Left renal cortex interstitium (tissue), 4 donors: ENCODE results near the gene FAM53B. TPM values are rescaled to one million over a fixed set of nuclear protein-coding genes. Genes with fewer than 3 reads are reported as not detected.

Experiments
- DNase-seq, 4 donors: peaks; one replicate each; pipeline ENCODE4 v3.0.0-alpha.2; 2013; ENCODE audit warnings: low read depth in 4 of 4, low spot score in 2 of 4, missing footprints in 1 of 4
- polyA plus RNA-seq, 4 donors: library from polyadenylated mRNA; unstranded; fragments of 120-200 nt; gene quantifications; one replicate each; pipeline ENCODE4 v1.2.1, GENCODE V29; 2013; ENCODE audit not compliant: insufficient read length in 4 of 4

Gene FAM53B
- polyA plus RNA-seq, 4 donors: 23.1 to 33.4 (median 28.0) TPM

DNA sequence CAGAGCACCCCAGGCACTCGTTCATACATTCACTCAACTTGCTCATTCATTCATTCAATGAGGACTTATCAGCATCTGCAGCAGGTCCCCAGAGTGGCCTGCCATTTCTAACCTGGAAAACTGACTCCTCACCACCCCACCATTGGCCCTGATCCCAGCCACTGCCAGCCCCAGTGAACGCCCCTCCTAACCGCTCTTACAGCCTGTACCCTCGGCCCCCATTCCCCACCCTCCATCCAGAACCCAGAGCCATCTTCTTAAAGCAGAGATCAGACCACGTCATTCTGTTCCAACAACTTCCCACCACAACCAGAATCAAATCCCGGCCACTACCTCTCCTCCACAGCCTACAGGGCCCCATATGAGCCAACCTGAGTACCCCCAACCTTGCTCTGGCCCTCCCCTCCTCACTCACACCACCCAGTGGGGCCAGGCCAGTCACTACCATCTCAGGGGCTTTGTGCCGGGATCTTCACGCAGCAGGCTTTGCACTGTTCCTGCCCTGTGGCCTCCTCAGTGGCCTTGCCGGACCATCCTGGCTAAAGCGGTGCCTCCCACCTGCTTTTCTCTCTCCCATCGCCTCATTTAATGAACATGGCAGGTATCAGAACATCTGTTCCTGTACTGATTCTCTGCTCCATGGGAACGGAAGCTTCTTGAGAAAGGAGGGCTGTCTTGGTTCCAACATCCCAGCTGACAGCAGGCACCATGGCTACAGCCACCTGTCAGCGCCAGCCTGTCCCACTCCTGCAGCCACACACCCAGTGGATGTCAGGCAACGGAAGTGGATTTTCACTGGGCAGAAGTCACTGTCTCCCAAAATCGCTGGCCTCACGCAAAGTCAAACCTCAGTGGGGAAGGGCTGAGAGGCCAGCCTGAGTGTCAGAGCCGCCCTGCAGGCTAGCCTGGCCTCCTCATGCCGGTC lies 45.4 kb downstream of the FAM53B start:
- DNase-seq: no peak

DNA sequence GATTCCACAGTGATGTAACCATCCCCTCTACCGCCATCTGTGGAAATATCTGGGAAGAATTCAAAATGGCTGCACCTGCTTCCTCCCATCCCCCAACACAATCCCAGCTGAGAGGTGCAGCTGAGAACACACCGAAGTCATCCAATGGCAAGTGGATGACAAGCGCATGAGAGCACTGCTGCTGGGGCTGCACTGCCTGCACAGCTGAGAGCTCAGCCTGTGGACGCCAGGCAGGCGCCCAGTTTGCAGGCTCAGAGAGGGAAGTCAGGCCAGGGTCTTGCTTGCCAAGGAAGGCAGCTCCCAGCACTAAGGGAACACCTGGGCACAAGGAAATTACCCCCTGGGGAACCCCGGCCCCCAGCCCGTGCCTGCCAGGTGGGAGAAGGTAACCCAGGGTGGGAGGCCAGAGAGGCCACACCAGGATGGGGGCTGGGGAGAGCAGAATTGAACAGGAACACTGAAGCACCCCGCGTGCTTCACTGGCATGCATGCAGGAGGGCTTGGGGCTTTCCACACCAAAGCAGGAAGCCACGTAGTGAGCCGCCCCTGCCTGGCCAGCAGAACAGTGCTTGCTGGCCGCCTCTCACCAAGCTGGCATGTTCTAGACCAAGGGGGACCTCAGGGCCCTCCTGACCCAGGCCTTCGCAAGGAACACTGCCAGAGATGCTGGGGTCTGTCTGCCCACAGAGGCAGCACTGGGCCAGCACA lies 46.2 kb downstream of the FAM53B start:
- DNase-seq: no peak

DNA sequence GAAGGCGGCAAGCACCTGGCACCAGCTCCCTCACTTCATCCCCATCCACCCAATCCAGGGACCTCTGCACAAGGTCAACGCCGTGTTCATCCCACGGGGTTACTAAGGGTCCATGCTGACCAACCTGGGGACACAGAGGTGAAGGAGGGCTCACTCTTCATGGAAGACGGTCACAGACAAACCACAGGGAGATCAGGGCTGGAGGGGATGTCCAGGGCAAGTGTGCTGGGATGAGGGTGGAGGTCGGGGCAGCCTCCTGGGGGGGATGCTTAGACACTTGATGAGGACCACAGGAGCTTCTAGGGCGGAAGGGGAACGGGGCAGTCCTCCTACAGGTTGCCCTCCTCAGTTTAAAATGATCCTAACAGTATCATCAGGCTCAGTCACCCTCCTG lies 46.7 kb downstream of the FAM53B start:
- no peak for DNase-seq

DNA sequence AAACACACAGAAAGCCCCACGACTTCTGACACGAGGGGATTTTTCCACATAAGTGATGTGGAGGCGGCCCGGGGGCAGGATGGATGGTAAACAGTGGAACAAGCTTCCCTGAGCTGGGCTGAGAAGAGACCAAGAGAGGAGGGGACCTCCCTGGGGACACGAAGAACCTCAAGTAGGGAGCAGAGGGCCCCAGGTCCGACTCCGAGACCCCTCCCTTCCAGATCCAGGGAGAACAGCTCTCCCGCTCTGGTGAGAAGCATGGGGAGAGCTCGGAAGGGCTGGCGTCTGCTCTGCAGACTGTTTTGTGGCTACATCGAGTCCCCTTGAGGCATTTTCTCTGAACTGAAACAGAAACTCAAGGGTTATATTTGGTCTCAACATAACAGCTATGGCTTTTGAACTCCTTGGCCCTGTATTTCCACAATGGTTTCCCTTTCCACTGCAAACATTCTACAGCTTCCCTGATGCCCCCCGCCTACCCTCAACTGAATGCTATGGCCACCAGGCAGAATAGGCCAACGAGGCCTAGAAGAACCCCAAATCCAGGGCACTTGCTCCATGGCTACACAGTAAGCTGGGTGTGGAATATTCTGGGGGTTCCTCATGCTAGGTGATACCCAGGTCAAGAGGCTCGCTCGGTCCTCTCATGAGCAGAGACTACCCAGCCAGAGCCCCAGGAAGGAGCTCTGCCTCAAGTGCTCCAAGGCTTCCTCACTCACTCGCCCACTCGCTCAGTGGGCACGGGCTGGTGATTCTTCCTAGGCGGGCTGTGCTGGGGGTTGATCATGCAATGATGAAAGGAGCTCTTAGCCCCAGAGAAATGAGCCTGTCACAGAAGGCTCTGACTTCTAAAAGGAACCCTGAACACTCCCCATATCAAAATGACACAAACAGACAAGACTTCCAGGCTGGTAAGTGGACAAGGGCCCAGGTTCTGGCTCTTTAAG lies 47.5 kb downstream of the FAM53B start:
- no peak for DNase-seq

DNA sequence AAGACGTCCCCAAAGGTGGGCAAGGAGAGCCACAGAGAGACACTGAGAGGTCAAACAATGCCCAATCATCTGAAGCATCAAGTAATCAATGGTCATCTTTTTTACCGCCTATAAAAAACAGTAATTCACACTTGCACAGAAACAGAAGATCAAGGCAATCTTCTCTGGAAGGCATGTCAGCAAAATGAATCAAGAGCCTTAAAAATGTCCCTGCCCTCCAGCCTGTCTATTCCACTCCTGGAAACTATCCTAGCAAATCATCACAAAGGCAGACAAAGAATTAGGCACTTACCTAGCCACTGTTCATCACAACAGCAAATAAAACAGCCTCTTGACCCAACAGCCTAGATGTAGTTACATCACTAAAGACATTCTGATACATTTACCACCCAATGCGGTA lies 48.9 kb downstream of the FAM53B start:
- DNase-seq: no peak

DNA sequence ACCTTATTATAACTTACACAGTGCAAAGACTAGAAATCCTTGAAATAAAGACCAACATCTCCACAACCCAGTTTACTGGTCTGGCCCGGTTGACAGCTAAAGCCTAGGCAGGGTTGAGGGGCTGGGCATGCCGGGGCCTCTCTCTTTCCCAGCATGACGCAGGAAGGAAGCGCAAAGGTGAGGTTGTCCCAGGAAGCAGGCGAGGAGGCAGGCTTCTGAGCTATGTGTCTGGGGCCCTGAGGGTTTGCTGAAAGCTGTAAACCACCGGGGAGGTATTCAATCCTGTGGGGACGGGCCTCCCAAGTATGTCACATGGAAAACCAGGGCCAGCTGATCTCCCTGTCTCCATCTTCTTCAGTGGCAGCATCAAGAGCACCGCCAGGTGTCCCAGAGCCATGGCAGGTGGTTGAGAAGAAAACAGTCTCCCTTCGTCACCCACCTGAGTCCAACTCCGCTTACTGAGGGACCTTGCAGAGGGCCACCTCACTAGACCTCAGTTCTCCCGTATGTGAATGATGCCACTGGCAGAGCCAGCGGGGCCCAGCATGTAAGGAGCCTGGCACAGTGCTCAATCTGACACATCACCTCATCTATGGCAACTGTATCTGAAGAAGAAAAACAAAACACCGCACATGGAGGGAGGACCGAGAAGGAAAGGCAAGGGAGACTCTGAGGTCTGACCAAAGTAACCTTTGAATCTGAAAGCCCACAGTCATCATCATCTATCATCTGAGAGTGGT lies 49.5 kb downstream of the FAM53B start:
- DNase-seq: no peak

DNA sequence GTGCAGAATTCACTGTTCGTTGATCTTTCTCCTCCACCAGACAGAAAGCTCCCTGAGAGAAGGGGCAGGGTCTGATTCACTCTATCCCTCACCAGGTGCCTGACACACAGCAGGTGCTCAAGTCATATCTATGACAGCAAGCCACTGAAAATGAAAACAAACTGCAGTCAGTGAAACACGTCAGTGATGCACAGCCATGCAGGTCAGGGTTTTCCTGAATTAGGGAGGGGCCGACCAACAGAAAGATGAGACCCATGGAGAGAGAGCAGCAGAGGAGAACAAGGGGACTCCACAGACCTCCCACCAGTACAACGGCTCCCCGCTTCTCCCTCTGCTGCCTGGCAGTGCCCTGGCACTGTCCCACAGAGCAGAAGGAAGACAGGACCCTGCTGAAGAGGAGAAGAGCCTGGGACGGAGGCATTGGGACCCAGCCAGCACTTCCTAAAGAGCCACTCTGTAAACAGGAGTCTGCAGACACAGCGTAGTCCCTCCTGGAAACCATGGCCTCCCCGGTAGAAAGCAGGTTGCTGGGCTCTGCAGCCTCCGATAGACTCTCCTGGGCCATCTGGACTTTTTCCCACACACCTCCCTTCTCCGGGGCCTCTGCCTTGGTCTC lies 50.3 kb downstream of the FAM53B start:
- DNase-seq: no peak

DNA sequence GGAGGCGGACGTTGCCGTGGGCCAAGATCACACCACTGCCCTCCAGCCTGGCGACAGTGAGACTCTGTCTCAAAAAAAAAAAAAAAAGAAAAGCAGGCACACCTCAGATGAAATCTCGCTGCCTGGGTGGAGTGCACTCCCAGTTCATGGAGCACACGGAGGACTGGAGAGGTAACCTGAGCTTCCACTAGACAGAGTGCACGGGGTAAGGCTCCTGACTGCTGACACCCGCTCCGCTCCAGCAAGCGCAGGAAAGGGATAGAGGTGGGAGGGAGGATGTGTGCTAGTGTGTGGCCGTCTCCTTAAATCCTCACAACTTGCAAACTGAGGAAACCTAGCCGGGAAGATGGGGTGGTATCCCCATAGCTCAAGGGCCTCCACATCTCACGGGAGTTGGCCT lies 50.8 kb downstream of the FAM53B start:
- no peak for DNase-seq

DNA sequence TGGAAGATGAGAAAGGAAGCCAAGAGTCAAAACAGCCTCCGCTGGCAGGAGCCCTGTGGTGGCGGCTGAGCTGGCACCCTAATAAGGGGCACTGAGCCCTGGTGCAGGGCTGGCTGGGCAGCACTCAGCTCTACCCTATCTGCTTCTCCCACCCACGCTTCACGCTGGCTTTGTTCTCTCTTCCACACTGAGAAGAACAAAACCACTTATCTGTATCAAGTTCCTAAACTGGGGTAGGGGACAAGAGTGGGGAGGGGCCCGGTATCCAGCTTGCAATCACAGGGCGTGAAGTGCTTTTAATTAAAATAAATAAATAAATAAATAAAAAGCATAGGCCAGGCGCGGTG lies 52.1 kb downstream of the FAM53B start:
- no peak for DNase-seq

DNA sequence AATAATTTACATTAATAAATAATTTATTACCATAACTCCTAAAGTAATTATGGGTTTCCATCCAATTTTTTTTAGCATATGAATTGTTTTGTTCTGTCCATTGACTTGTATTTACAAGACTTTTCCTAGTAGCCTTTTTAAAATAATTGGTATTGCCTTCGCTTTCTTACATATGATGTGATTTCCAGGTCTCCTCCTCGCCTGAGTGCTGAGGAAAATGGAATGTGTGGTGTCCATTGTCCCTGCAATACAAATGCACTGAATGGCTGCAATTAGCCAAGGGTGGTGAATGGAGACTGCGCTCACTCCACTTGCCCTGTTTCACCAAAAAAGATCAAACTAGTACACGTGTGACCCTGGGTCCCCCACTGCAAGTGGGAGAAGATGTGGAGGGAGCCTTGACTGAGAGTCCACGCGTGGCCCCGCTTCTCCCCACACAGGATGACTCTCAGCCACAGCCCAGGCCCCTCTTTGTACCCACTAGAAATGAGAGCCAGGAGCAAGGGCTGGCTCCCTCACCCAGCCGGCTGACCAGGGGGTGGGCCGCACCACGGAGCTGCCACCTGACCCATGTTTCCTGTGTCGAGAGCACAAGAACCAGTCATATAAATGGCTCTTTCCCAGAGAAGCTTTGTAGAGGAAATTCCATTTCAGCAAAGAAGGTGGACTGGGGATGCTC lies 52.6 kb downstream of the FAM53B start:
- no peak for DNase-seq

DNA sequence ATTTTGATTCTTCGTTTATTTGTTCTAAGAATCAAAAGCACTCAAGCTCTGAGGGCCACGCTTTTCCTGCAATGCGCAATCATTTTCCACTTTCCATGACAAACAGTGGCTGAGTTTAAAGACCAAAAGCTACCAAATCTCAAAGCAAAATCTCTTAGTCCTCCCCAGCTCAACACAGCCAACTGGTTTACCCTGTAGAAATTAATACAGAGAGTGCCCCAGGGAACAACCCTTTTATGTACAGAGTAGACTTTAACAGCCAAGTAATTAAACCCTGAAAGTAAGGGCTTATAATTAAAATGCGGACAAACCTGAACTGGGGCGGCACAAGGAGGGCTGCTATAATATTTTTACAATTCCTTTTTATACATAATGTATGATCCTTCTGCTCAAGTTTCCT lies 53.2 kb downstream of the FAM53B start:
- DNase-seq: no peak

DNA sequence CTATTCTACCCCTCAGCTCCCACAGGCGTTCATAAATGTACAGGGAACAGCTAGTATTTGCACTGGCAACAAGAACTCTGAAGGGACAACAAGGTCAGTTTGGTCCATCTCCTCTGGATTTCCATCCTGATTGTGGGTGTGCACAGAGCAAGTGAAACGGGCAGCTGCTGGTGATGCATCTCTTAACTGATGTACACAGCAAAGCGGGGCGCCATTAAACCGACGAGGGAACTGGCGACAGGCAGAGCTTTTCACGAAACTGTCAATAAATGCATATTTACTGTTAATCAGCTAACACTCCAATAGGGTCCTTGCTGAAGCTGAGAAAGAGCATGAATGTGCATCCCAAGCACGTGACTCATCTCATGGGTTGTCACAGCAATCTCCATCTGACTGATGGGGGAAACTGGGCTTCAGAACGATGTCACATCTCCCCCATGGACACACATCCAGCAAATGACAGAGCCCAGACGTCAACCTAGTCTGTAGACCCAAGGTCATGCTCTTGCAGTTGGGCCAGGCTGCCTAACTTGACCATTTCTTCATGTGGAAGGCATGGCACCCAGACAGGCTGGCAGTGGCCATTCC lies 54.2 kb downstream of the FAM53B start:
- DNase-seq: no peak

DNA sequence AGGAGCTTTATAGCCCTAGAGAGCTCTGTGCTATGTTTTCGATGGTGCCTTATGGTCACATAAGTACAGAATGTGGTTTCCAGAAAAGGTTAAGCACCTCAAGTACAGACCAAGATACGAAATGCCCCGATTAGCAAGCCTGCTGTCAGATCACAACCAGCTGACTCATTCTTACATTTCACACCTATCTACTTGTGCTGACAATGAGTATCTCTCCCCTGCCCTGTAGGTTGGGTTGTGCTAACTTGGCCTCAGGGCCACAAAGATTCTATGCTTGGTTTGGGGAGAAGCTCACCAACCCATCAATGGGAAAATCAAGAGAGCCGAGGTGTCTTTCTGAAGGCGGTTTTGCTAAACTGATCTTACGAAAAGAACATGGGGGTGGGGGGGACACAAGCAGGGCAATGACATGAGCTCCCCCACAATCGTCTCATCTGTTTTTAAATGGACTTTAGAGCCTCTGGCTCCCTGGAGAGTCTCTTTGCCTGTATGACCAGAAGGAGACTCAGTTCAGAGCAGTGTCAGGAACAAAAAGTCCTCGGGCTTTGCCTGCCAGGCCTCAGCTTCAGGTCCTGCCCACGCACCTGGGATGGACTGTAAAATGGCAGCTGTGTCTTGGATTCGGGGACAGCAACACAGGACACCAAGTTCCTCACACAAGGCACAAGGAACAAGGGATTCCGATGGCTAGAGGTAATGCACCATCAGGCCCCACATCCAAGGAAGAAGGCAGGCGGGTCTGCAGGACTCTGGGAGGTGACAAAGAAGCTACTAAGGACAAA lies 55.1 kb downstream of the FAM53B start:
- DNase-seq: no peak

DNA sequence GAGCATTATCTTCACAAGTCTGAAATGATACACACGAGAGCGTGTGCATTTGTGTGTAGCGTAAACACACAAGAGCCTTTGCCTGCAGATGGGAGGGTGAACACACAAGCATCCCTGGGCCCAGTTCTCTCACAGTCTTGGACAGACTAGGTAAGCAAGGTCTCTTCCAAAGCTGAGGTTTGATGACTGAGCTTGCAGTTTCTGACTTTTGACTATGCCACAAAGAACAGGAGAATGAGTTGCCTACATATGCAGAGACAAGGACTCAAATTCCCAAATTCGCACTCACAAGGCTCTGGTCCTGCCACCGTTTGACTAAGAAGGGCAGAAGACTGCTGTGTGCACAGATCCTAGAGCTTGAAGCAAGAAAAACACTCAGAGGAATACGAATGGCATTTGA lies 55.8 kb downstream of the FAM53B start:
- no peak for DNase-seq

DNA sequence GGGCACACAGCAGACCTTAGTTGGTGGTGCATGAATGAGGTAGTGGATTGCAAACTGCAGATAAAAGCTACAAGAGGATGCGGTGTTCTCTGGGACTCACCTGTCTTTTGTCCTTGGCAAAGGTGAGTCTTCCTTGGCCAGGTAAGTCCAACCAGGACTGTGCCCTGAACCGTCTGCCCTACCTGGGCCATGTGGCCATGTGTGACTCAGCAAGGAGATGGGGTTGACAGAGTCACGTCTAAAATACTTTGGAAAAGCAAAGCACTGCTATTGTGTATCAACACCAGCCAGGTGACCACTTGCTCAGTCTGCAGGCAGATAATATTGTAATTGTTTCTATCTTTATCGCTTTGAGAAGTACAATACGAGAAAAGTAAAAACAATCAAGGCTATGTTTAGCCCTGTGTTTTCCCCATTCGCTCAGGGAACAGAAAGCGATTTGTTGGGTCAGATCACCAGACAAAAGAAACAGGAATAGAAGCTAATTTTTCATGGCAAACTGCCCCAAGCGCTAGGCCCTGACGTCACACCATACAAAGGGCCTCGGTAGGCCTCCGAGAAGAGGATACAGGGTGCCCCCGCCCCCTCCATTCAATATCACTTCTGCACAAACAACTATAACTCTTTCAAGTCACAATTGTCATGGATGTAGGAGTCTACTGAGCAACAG lies 57.3 kb downstream of the FAM53B start:
- no peak for DNase-seq

DNA sequence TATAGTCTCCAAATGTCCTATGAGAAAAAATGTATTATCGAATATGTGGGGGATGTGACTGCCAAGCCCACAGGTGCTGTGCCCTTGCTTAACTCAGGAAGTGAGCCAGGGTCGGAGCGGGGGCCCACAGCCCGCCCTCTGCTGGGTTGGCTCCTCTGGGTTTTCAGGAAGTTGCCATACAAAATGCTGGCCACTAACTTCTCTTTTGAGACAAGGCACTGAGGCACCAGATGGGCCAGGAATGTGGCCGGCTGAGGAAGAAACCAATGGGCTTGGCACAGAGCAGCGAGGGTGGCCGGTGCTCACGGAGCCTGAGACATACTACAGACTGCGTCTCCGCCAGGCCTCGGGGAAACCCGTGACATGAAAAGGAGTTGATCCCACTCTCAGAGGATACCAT lies 58.9 kb downstream of the FAM53B start:
- DNase-seq: no peak

DNA sequence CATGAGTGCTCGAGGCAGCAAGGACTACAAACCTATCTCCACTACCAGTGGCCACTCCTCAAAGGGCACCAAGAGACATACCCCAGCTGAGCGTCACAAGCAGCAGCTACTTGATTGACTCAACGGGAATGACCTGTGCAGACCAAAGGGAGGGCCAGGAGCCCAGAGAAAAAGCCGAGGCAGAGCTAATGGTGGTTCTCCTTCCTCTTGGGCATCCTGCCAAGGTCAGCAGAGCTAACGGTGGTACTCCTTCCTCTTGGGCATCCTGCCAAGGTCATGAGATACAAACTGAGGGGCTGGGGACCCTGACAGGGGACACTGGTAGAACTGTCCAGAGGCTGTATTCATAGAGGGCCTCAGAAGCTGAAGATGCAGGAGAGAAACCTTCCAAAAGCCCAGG lies 60.4 kb downstream of the FAM53B start:
- no peak for DNase-seq
